K562 (cell line): ENCODE results near the gene HOXB6. TPM values are rescaled to one million over a fixed set of nuclear protein-coding genes. Genes with fewer than 3 reads are reported as not detected.

Experiments
- AFF4 ChIP-seq: sonication (generic); formaldehyde crosslinking; IDR thresholded peaks from 2 replicates; pipeline ENCODE4 v1.8.0; 2023; ENCODE audit warnings: mild to moderate bottlenecking, missing genetic modification reagents
- BCL6 ChIP-seq: fragments of 250-450 bp; sonication (Bioruptor Pico); IDR thresholded peaks from 2 replicates; pipeline ENCODE4 v1.4.0; 2020
- CREB3 ChIP-seq: fragments of 450-650 bp; conservative IDR thresholded peaks from 2 replicates; pipeline ENCODE4 v1.6.1; 2016; ENCODE audit warnings: missing genetic modification characterization, low read depth, mild to moderate bottlenecking, missing compliant biosample characterization, moderate library complexity
- ETV1 ChIP-seq: fragments of 450-650 bp; conservative IDR thresholded peaks from 2 replicates; pipeline ENCODE4 v1.6.1; 2016; ENCODE audit warnings: missing genetic modification characterization, control low read depth, low read depth, missing compliant biosample characterization
- GATA2 ChIP-seq: sonication (generic); formaldehyde crosslinking; IDR thresholded peaks from 2 replicates; pipeline ENCODE4 v1.4.0; 2020; ENCODE audit warnings: mild to moderate bottlenecking, missing genetic modification reagents
- HOXB6 ChIP-seq: fragments of 250-450 bp; sonication (Bioruptor Pico); IDR thresholded peaks from 2 replicates; pipeline ENCODE4 v1.5.1; 2022; ENCODE audit warnings: mild to moderate bottlenecking, borderline replicate concordance
- MBD1 ChIP-seq: fragments of 250-450 bp; sonication (Bioruptor Pico); IDR thresholded peaks from 2 replicates; pipeline ENCODE4 v1.8.0; 2022; ENCODE audit warnings: inconsistent platforms
- NFRKB ChIP-seq: fragments of 450-650 bp; IDR thresholded peaks from 2 replicates; pipeline ENCODE4 v1.6.1; 2016; ENCODE audit warnings: low read depth
- NKRF ChIP-seq: fragments of 450-650 bp; IDR thresholded peaks from 2 replicates; pipeline ENCODE4 v1.6.1; 2016; ENCODE audit warnings: borderline replicate concordance
- PHF20 ChIP-seq: fragments of 450-650 bp; IDR thresholded peaks from 2 replicates; pipeline ENCODE4 v1.6.1; 2018; ENCODE audit not compliant: partially characterized antibody
- PRMT5 ChIP-seq: sonication (generic); formaldehyde crosslinking; IDR thresholded peaks from 2 replicates; pipeline ENCODE4 v1.5.0; 2020; ENCODE audit warnings: missing genetic modification reagents
- RBM14 ChIP-seq: fragments of 200-400 bp; formaldehyde crosslinking; IDR thresholded peaks from 2 replicates; pipeline ENCODE4 v1.6.1; 2018; ENCODE audit warnings: low read depth, mild to moderate bottlenecking, low read length, moderate library complexity, borderline replicate concordance; ENCODE audit not compliant: insufficient read depth
- RFX1 ChIP-seq: fragments of 450-650 bp; IDR thresholded peaks from 2 replicates; pipeline ENCODE4 v1.6.1; 2016; ENCODE audit warnings: mild to moderate bottlenecking, moderate library complexity
- SOX6 ChIP-seq: fragments of 450-650 bp; IDR thresholded peaks from 2 replicates; pipeline ENCODE4 v1.6.1; 2014; ENCODE audit warnings: mild to moderate bottlenecking
- SRSF9 ChIP-seq: fragments of 200-400 bp; formaldehyde crosslinking; IDR thresholded peaks from 2 replicates; pipeline ENCODE4 v1.6.1; 2017; ENCODE audit warnings: low read depth, low read length, borderline replicate concordance
- STAT5A ChIP-seq: IDR thresholded peaks from 2 replicates; pipeline ENCODE4 v1.6.1; 2012; ENCODE audit warnings: low read length, inconsistent platforms, borderline replicate concordance
- ZNF311 ChIP-seq: fragments of 250-450 bp; sonication (Bioruptor Pico); IDR thresholded peaks from 2 replicates; pipeline ENCODE4 v1.4.0; 2020; ENCODE audit warnings: mild to moderate bottlenecking, moderate library complexity
- ZNF511 ChIP-seq: sonication (generic); formaldehyde crosslinking; IDR thresholded peaks from 2 replicates; pipeline ENCODE4 v1.8.0; 2022; ENCODE audit warnings: mild to moderate bottlenecking, missing genetic modification reagents
- polyA plus RNA-seq, 8 experiments: library from polyadenylated mRNA; depleted of rRNA in 4 of 8; stranded (reverse) in 5 of 8; unstranded in 3 of 8; fragments of >200 nt; fragmentation: Nextera tagmentation in 2 of 8; fragmentation: Illumina TruSeq in 1 of 8; extraction: Ambion mirVana in 2 of 8; extraction: Trizol in 1 of 8; gene quantifications; 2 replicates each; pipeline versions ENCODE4 v1.2.1 to v1.2.3, GENCODE V29; 2011 to 2014; ENCODE audit warnings: inconsistent platforms in 1 of 8, missing spikeins in 1 of 8
- total RNA-seq, 7 experiments: library from RNA; depleted of rRNA in 6 of 7; stranded (reverse); fragments of >200 nt in 6 of 7; fragmentation: Illumina TruSeq in 2 of 7; extraction: Trizol in 2 of 7; gene quantifications; 2 replicates each; pipeline versions ENCODE4 v1.2.1 to v1.2.3, GENCODE V29; 2011 to 2021; ENCODE audit warnings: low replicate concordance in 1 of 7

The HOXB6 gene
- total and polyA plus RNA-seq, 9 of the 15 experiments (the other 6 are each of a cell fraction or from before 2014, with no cell fraction given): 1.2 to 14.8 (median 4.9) TPM

GRCh38 chr17:48555258-48556228, 49.2 kb downstream of the HOXB6 start (continued):
- no peak for TF ChIP-seq ZNF511 (CRISPR knock-in tag)
- no peak for TF ChIP-seq RFX1
- no peak for TF ChIP-seq BCL6 (CRISPR knock-in tag)
- TF ChIP-seq RBM14: no peak
- TF ChIP-seq STAT5A: peak; percentile 64; the same call in 1 of the 2 replicates
- no peak; the same call in 1 of the 2 replicates for TF ChIP-seq SOX6
- 0 out of 2 replicates have a peak, but pooled peaks have one; percentile 24 for TF ChIP-seq GATA2 (CRISPR knock-in tag)
- no peak; the same call in 1 of the 2 replicates for TF ChIP-seq AFF4 (CRISPR knock-in tag)
- peak; percentile 41 for TF ChIP-seq NFRKB
- no peak for TF ChIP-seq CREB3 (tag)
- no peak for TF ChIP-seq ZNF311 (CRISPR knock-in tag)
- TF ChIP-seq NKRF: no peak
- TF ChIP-seq HOXB6 (CRISPR knock-in tag): no peak
- TF ChIP-seq PRMT5 (CRISPR knock-in tag): no peak
- TF ChIP-seq SRSF9: no peak
- TF ChIP-seq MBD1 (CRISPR knock-in tag): no peak
- TF ChIP-seq ETV1 (tag): peak; percentile 59
- TF ChIP-seq PHF20: no peak
